Breast epithelium (tissue), 3 donors: ENCODE data around the gene RHOG.

Source experiments
- POLR2AphosphoS5 ChIP-seq, 3 donors: sonication (generic); formaldehyde crosslinking; IDR thresholded peaks; one replicate each; pipeline ENCODE4 v1.6.1; 2017; ENCODE audit warnings: antibody characterized with exemption in 3 of 3
- TF ChIP-seq, protein P1 (sequence below), 3 donors: fragments of 450-650 bp; IDR thresholded peaks; one replicate each; pipeline ENCODE4 v1.5.1; 2016 to 2017; ENCODE audit warnings: antibody characterized with exemption in 3 of 3, mild to moderate bottlenecking in 3 of 3, moderate library complexity in 3 of 3

DNA sequence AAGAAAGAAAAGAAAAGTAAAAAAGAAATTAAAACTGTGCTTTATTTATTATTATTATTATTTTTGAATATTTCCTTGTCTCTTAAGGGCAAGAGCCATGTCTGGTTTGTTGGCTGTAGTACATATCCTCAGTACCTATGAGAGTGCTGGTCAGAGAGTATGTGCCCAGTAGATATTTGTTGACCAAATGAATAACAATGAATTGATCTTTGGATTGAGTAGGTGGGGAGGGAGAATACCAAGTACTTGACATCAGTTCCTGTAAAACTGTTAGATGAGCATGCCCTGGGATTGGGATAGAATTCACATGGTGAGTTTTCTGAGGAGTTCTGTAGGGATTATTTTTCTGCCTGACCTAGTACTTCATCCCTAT is 26.1 kb upstream of the RHOG start:
- TF ChIP-seq, protein P1, sequence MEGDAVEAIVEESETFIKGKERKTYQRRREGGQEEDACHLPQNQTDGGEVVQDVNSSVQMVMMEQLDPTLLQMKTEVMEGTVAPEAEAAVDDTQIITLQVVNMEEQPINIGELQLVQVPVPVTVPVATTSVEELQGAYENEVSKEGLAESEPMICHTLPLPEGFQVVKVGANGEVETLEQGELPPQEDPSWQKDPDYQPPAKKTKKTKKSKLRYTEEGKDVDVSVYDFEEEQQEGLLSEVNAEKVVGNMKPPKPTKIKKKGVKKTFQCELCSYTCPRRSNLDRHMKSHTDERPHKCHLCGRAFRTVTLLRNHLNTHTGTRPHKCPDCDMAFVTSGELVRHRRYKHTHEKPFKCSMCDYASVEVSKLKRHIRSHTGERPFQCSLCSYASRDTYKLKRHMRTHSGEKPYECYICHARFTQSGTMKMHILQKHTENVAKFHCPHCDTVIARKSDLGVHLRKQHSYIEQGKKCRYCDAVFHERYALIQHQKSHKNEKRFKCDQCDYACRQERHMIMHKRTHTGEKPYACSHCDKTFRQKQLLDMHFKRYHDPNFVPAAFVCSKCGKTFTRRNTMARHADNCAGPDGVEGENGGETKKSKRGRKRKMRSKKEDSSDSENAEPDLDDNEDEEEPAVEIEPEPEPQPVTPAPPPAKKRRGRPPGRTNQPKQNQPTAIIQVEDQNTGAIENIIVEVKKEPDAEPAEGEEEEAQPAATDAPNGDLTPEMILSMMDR (IDR thresholded peaks at IDR 0.05): no peak
- TF ChIP-seq POLR2AphosphoS5 (IDR thresholded peaks at IDR 0.05): no peak
